ENCODE data around the gene ANKS1B. TPM values are rescaled to one million over a fixed set of nuclear protein-coding genes. Genes with fewer than 3 reads are reported as not detected.

ANKS1B gene
- total and polyA plus RNA-seq, 4 donors, result 0.03 to 3.4 (median 0.53) TPM

DNA sequence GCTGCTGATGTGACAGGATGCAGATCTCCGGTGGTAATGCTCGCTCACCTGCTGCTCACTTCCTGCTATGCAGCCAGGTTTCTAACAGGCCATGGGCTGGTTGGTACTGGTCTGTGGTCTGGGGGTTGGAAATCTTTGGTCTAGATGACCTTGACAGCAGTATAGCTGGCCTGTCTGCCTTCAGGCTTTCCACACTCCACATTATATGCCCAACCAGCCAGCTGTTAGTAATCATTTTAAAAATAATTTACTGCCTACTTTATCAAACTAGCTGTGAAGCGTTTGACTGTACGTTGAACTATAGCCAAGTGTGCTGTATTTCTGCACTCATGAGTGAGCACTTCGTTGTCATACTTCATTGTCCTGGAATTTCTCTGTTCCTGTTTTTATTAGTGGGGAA lies 761.2 kb downstream of the ANKS1B start:
- H3K9me3 ChIP-seq (ENCODE audit: control insufficient read depth in 4 of 4, low read length in 3 of 4), result no peaks in the 10 kb centered on the region
- WGBS, result 81% methylated on average over 5 of the region's 5 CpGs
- H3K4me1 ChIP-seq (ENCODE audit: control insufficient read depth in 4 of 4, insufficient read depth in 4 of 4, low read length in 3 of 4), result no peaks in the 10 kb centered on the region

GRCh38 chr12:99213047-99213446 lies 771.7 kb downstream of the ANKS1B start:
- Histone ChIP-seq H3K36me3 (ENCODE audit: control insufficient read depth in 4 of 4, insufficient read depth in 3 of 4, low read depth in 1 of 4, low read length in 3 of 4) (no peaks in the 10 kb centered on the region), H3K4me3 (ENCODE audit: low read depth in 1 of 3, low read length in 3 of 3) (no peak overlapping the region), H3K9me3 (ENCODE audit: control insufficient read depth in 4 of 4, low read length in 3 of 4) (peaks cover 0 to 9% (median 1%) of the 10 kb centered on the region in 4 donors), H3K27ac (ENCODE audit: low read depth in 1 of 2, low read length in 2 of 2) (no peak overlapping the region), H3K9ac (ENCODE audit: low read depth in 1 of 2, low read length in 2 of 2) (no peak overlapping the region), H3K27me3 (ENCODE audit: control insufficient read depth in 4 of 4, insufficient read depth in 4 of 4, low read length in 3 of 4) (no peaks in the 10 kb centered on the region), H3K4me1 (ENCODE audit: control insufficient read depth in 4 of 4, insufficient read depth in 4 of 4, low read length in 3 of 4) (no peaks in the 10 kb centered on the region)
- no peak for DNase-seq (ENCODE audit: low spot score)
- no peak for TF ChIP-seq EGR1 (IDR thresholded peaks at IDR 0.05; ENCODE audit: low read depth in 2 of 2)
- no peak for TF ChIP-seq FOXA1 (IDR thresholded peaks at IDR 0.05)
- no peak for TF ChIP-seq TAF1 (conservative IDR thresholded peaks at IDR 0.05)
- no peak for TF ChIP-seq RXRA (IDR thresholded peaks at IDR 0.05)
- TF ChIP-seq, protein P1, sequence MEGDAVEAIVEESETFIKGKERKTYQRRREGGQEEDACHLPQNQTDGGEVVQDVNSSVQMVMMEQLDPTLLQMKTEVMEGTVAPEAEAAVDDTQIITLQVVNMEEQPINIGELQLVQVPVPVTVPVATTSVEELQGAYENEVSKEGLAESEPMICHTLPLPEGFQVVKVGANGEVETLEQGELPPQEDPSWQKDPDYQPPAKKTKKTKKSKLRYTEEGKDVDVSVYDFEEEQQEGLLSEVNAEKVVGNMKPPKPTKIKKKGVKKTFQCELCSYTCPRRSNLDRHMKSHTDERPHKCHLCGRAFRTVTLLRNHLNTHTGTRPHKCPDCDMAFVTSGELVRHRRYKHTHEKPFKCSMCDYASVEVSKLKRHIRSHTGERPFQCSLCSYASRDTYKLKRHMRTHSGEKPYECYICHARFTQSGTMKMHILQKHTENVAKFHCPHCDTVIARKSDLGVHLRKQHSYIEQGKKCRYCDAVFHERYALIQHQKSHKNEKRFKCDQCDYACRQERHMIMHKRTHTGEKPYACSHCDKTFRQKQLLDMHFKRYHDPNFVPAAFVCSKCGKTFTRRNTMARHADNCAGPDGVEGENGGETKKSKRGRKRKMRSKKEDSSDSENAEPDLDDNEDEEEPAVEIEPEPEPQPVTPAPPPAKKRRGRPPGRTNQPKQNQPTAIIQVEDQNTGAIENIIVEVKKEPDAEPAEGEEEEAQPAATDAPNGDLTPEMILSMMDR (IDR thresholded peaks at IDR 0.05; ENCODE audit: low read depth, low read length, missing input control), result no peak
- no peak for TF ChIP-seq YY1 (IDR thresholded peaks at IDR 0.05)
- no peak for TF ChIP-seq HNF4A (conservative IDR thresholded peaks at IDR 0.05)
- 69% methylated on average over 5 of the region's 5 CpGs for WGBS

More for the DNA sequence above, 761.2 kb downstream of the ANKS1B start:
- Histone ChIP-seq H3K27me3 (ENCODE audit: control insufficient read depth in 4 of 4, insufficient read depth in 4 of 4, low read length in 3 of 4) (no peaks in the 10 kb centered on the region), H3K27ac (ENCODE audit: low read depth in 1 of 2, low read length in 2 of 2) (no peak overlapping the region), H3K36me3 (ENCODE audit: control insufficient read depth in 4 of 4, insufficient read depth in 3 of 4, low read depth in 1 of 4, low read length in 3 of 4) (no peaks in the 10 kb centered on the region), H3K9ac (ENCODE audit: low read depth in 1 of 2, low read length in 2 of 2) (no peak overlapping the region), H3K4me3 (ENCODE audit: low read depth in 1 of 3, low read length in 3 of 3) (no peak overlapping the region)
- TF ChIP-seq, protein P1 (IDR thresholded peaks at IDR 0.05; ENCODE audit: low read depth, low read length, missing input control), result no peak
- TF ChIP-seq SP1 (IDR thresholded peaks at IDR 0.05) (no peak), JUND (IDR thresholded peaks at IDR 0.05) (no peak), FOXA1 (IDR thresholded peaks at IDR 0.05) (no peak), NR2F2 (IDR thresholded peaks at IDR 0.05) (no peak), EGR1 (IDR thresholded peaks at IDR 0.05; ENCODE audit: low read depth in 2 of 2) (no peak), HNF4A (conservative IDR thresholded peaks at IDR 0.05) (no peak), RXRA (IDR thresholded peaks at IDR 0.05) (no peak), RAD21 (IDR thresholded peaks at IDR 0.05) (no peak), TAF1 (conservative IDR thresholded peaks at IDR 0.05) (no peak)
- DNase-seq (ENCODE audit: low spot score), result no peak

DNA sequence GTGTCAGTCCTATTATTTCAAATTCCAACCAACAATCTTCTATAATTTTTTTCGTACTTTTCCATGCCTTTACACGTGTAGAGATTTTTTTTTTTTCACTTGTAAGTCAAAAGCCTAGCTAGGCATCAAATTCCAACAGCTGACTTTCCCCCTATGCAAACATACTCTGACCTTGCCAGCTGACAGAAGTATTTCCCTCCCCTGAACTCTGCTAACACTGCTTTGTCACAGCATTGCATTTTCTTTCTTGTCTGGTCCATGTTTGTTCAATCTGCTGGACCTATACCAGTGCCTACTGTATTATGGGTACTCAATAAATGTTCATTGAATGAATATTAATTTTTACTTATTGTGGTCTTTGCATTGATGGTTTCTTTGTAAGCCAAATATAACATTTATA lies 772.5 kb downstream of the ANKS1B start:
- WGBS, result 36% methylated on average over 2 of the region's 2 CpGs

More for the DNA sequence above, 772.5 kb downstream of the ANKS1B start:
- no peak overlapping the region for H3K27ac ChIP-seq (ENCODE audit: low read depth in 1 of 2, low read length in 2 of 2)
- H3K4me1 ChIP-seq (ENCODE audit: control insufficient read depth in 4 of 4, insufficient read depth in 4 of 4, low read length in 3 of 4), result no peaks in the 10 kb centered on the region
- TF ChIP-seq MAX (IDR thresholded peaks at IDR 0.05), result no peak
- TF ChIP-seq, protein P1 (IDR thresholded peaks at IDR 0.05; ENCODE audit: low read depth, low read length, missing input control), result no peak
- TF ChIP-seq HNF4G (IDR thresholded peaks at IDR 0.05), result no peak
- TF ChIP-seq FOXA1 (IDR thresholded peaks at IDR 0.05), result no peak
- TF ChIP-seq, protein P2, sequence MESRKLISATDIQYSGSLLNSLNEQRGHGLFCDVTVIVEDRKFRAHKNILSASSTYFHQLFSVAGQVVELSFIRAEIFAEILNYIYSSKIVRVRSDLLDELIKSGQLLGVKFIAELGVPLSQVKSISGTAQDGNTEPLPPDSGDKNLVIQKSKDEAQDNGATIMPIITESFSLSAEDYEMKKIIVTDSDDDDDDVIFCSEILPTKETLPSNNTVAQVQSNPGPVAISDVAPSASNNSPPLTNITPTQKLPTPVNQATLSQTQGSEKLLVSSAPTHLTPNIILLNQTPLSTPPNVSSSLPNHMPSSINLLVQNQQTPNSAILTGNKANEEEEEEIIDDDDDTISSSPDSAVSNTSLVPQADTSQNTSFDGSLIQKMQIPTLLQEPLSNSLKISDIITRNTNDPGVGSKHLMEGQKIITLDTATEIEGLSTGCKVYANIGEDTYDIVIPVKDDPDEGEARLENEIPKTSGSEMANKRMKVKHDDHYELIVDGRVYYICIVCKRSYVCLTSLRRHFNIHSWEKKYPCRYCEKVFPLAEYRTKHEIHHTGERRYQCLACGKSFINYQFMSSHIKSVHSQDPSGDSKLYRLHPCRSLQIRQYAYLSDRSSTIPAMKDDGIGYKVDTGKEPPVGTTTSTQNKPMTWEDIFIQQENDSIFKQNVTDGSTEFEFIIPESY (IDR thresholded peaks at IDR 0.05), result no peak
- TF ChIP-seq, protein P3, sequence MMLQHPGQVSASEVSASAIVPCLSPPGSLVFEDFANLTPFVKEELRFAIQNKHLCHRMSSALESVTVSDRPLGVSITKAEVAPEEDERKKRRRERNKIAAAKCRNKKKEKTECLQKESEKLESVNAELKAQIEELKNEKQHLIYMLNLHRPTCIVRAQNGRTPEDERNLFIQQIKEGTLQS (IDR thresholded peaks at IDR 0.05), result no peak
- no peaks in the 10 kb centered on the region for H3K36me3 ChIP-seq (ENCODE audit: control insufficient read depth in 4 of 4, insufficient read depth in 3 of 4, low read depth in 1 of 4, low read length in 3 of 4)
- H3K9ac ChIP-seq (ENCODE audit: low read depth in 1 of 2, low read length in 2 of 2), result no peak overlapping the region
- peaks cover 0 to 9% (median 1%) of the 10 kb centered on the region in 4 donors for H3K9me3 ChIP-seq (ENCODE audit: control insufficient read depth in 4 of 4, low read length in 3 of 4)
- no peaks in the 10 kb centered on the region for H3K27me3 ChIP-seq (ENCODE audit: control insufficient read depth in 4 of 4, insufficient read depth in 4 of 4, low read length in 3 of 4)
- DNase-seq (ENCODE audit: low spot score), result no peak
- H3K4me3 ChIP-seq (ENCODE audit: low read depth in 1 of 3, low read length in 3 of 3), result no peak overlapping the region
